GM13977 (cell line): ENCODE results near the gene MAMSTR.

Source experiments
- DNase-seq: peaks from one replicate; pipeline ENCODE4 v3.0.0; 2012; ENCODE audit warnings: low spot score
- CTCF ChIP-seq: IDR thresholded peaks from 2 replicates; pipeline ENCODE4 v1.5.1; 2012; ENCODE audit warnings: mild to moderate bottlenecking, control low read depth; ENCODE audit not compliant: insufficient read depth; ENCODE audit errors: extremely low read depth, missing control alignments
- in situ Hi-C: fragments of 300-500 bp; cut with MboI; formaldehyde crosslinking; loops from one replicate; pipeline ENCODE4 v1.12.0; 2022; ENCODE audit warnings: low sequenced_read_pairs, low pct_unique_long_range_greater_than_20kb, mixed read lengths, inconsistent platforms; ENCODE audit not compliant: unreplicated experiment

Gene MAMSTR

GRCh38 chr19:48745208-48745995, 25.9 kb upstream of the MAMSTR start:
- in situ Hi-C loops, result no loop called here
- DNase-seq, result peak; percentile 79
- no peak for TF ChIP-seq CTCF

- TF ChIP-seq CTCF, result no peak
- in situ Hi-C loops, result no loop called here
- DNase-seq, result no peak
These were observed 22.6 kb upstream of the MAMSTR start for GRCh38 chr19:48742096-48742495.

- DNase-seq, result peak; percentile 60
- no peak for TF ChIP-seq CTCF
- in situ Hi-C loops, result no loop called here
These were observed 21.8 kb upstream of the MAMSTR start for GRCh38 chr19:48741129-48741999.

GRCh38 chr19:48740164-48740972, 20.8 kb upstream of the MAMSTR start, which contains the start of gene RASIP1:
Gene RASIP1 (minus strand): TSS chr19:48740610. CDS start chr19:48740282, 328 bp downstream.
- in situ Hi-C loops, result no loop called here
- TF ChIP-seq CTCF, result no peak
- no peak for DNase-seq

GRCh38 chr19:48739404-48740163, 20.1 kb upstream of the MAMSTR start:
- in situ Hi-C loops, result no loop called here
- no peak for TF ChIP-seq CTCF
- DNase-seq, result no peak
